HEK293 (cell line): ENCODE data around the gene DPY19L3.

ENCODE experiments used
- CTCF ChIA-PET: fragments of 350-600 bp; formaldehyde crosslinking; extraction: SDS; loops from one replicate; lab custom pipeline; 2021; ENCODE audit warnings: antibody characterized with exemption; lab: Yijun Ruan, JAX
- POLR2A ChIA-PET: fragments of 300-600 bp; formaldehyde crosslinking; extraction: SDS; loops from one replicate; lab custom pipeline; 2020; ENCODE audit warnings: antibody characterized with exemption, inconsistent platforms; lab: Yijun Ruan, JAX
- H3K27ac ChIP-seq: fragments of 200-500 bp; sonication (Bioruptor generic); 2 replicates; pipeline ENCODE4 v1.5.1; 2014; ENCODE audit warnings: low read depth, low read length, control low read depth, inconsistent platforms; ENCODE audit errors: extremely low read depth
- H3K36me3 ChIP-seq, 2 experiments: fragments of 200-500 bp in 1 of 2; sonication (Bioruptor generic) in 1 of 2; 1 replicate in 1 of 2; 2 replicates in 1 of 2; pipeline ENCODE4 v1.5.1; 2014 to 2017; ENCODE audit warnings: inconsistent platforms in 2 of 2, low read length in 2 of 2; ENCODE audit not compliant: control insufficient read depth in 2 of 2, insufficient read depth in 1 of 2
- H3K4me1 ChIP-seq: fragments of 200-500 bp; sonication (Bioruptor generic); 2 replicates; pipeline ENCODE4 v1.5.1; 2014; ENCODE audit warnings: mild to moderate bottlenecking, low read length, inconsistent platforms; ENCODE audit not compliant: control insufficient read depth, insufficient read depth
- H3K4me3 ChIP-seq: 2 replicates; pipeline ENCODE4 v1.5.1; 2011; ENCODE audit warnings: low read depth, mild to moderate bottlenecking, control low read depth, low read length, moderate library complexity
- H3K9me3 ChIP-seq: fragments of 200-500 bp; sonication (Bioruptor generic); 2 replicates; pipeline ENCODE4 v1.5.1; 2014; ENCODE audit warnings: low read depth, low read length, inconsistent platforms; ENCODE audit not compliant: control insufficient read depth, insufficient read depth
- ELK4 ChIP-seq: IDR thresholded peaks from 2 replicates; pipeline ENCODE4 v1.6.1; 2011; ENCODE audit warnings: mild to moderate bottlenecking, low read depth, low read length, borderline replicate concordance
- INSM2 ChIP-seq: fragments of 450-650 bp; formaldehyde crosslinking; IDR thresholded peaks from 2 replicates; pipeline ENCODE4 v1.5.1; 2016; ENCODE audit warnings: missing biosample characterization, missing genetic modification characterization
- ZBTB26 ChIP-seq: fragments of 450-650 bp; formaldehyde crosslinking; optimal IDR thresholded peaks from 2 replicates; pipeline ENCODE3; 2016; ENCODE audit warnings: missing biosample characterization, mild to moderate bottlenecking, missing genetic modification characterization
- ZBTB49 ChIP-seq: fragments of 450-650 bp; formaldehyde crosslinking; IDR thresholded peaks from 2 replicates; pipeline ENCODE4 v1.5.1; 2016; ENCODE audit warnings: missing biosample characterization, missing genetic modification characterization, low read depth
- ZNF23 ChIP-seq: fragments of 450-650 bp; formaldehyde crosslinking; IDR thresholded peaks from 2 replicates; pipeline ENCODE4 v1.5.1; 2016; ENCODE audit warnings: missing biosample characterization, missing genetic modification characterization, borderline replicate concordance
- ZNF433 ChIP-seq: fragments of 450-650 bp; formaldehyde crosslinking; IDR thresholded peaks from 2 replicates; pipeline ENCODE4 v1.5.1; 2016; ENCODE audit warnings: missing biosample characterization, missing genetic modification characterization, low read depth
- ZNF530 ChIP-seq: fragments of 450-650 bp; formaldehyde crosslinking; IDR thresholded peaks from 2 replicates; pipeline ENCODE4 v1.5.1; 2016; ENCODE audit warnings: low read depth, missing biosample characterization, missing genetic modification characterization
- ZNF560 ChIP-seq: fragments of 450-650 bp; formaldehyde crosslinking; IDR thresholded peaks from 2 replicates; pipeline ENCODE4 v1.5.1; 2017; ENCODE audit warnings: missing biosample characterization, missing genetic modification characterization, borderline replicate concordance
- ZNF585B ChIP-seq: fragments of 450-650 bp; formaldehyde crosslinking; IDR thresholded peaks from 2 replicates; pipeline ENCODE4 v1.5.1; 2016; ENCODE audit warnings: missing biosample characterization, missing genetic modification characterization
- ZNF600 ChIP-seq: fragments of 450-650 bp; formaldehyde crosslinking; IDR thresholded peaks from 2 replicates; pipeline ENCODE4 v1.5.1; 2016; ENCODE audit warnings: missing biosample characterization, missing genetic modification characterization
- ZNF623 ChIP-seq: fragments of 450-650 bp; formaldehyde crosslinking; IDR thresholded peaks from 2 replicates; pipeline ENCODE4 v1.5.1; 2016; ENCODE audit warnings: missing biosample characterization, missing genetic modification characterization
- ZNF776 ChIP-seq: fragments of 450-650 bp; formaldehyde crosslinking; IDR thresholded peaks from 2 replicates; pipeline ENCODE4 v1.5.0; 2017; ENCODE audit warnings: missing biosample characterization, missing genetic modification characterization, borderline replicate concordance
- ZNF837 ChIP-seq: fragments of 450-650 bp; formaldehyde crosslinking; IDR thresholded peaks from 2 replicates; pipeline ENCODE4 v1.5.1; 2016; ENCODE audit warnings: missing biosample characterization, missing genetic modification characterization
- ZSCAN5A ChIP-seq: fragments of 450-650 bp; formaldehyde crosslinking; IDR thresholded peaks from 2 replicates; pipeline ENCODE4 v1.5.1; 2016; ENCODE audit warnings: missing biosample characterization, missing genetic modification characterization

The DPY19L3 gene

GRCh38 chr19:32458500-32459123 is 53.0 kb downstream of the DPY19L3 start:
- peaks cover 32 to 85% of the 10 kb centered on the region in 2 experiments for H3K36me3 ChIP-seq
- ChIA-PET POLR2A (no interaction called here), CTCF (interaction anchor here (0.7 kb wide), 1 partner anchor 9 kb away, joined by 4 read pairs; no protein-coding TSS in a partner anchor)
- H3K4me1 ChIP-seq: no peaks in the 10 kb centered on the region
- H3K27ac ChIP-seq: no peak overlapping the region
- H3K4me3 ChIP-seq: no peak overlapping the region
- TF ChIP-seq ZNF600 (tag by site-specific recombination): no peak
- no peak for TF ChIP-seq INSM2
- no peak for TF ChIP-seq ZNF433 (tag by site-specific recombination)
- TF ChIP-seq ZNF623 (tag by site-specific recombination): no peak
- TF ChIP-seq ZNF776 (tag by site-specific recombination): no peak
- H3K9me3 ChIP-seq: no peaks in the 10 kb centered on the region

GRCh38 chr19:32459204-32459865 is 53.8 kb downstream of the DPY19L3 start:
- H3K4me1 ChIP-seq: no peaks in the 10 kb centered on the region
- TF ChIP-seq ZNF23: no peak
- TF ChIP-seq ZSCAN5A: no peak
- TF ChIP-seq ZBTB26: no peak
- TF ChIP-seq ZNF530 (tag by site-specific recombination): no peak
- TF ChIP-seq ZNF837 (tag by site-specific recombination): no peak
- TF ChIP-seq ZNF585B (tag by site-specific recombination): no peak
- TF ChIP-seq ZNF560 (tag by site-specific recombination): no peak
- no peak for TF ChIP-seq ELK4
- no peak for TF ChIP-seq ZBTB49 (tag by site-specific recombination)
- H3K36me3 ChIP-seq: peaks cover 32 to 85% of the 10 kb centered on the region in 2 experiments
- no peak overlapping the region for H3K27ac ChIP-seq
- CTCF ChIA-PET: interaction anchor here (0.7 kb wide), 1 partner anchor 9 kb away, joined by 4 read pairs; no protein-coding TSS in a partner anchor
- no peak overlapping the region for H3K4me3 ChIP-seq
- POLR2A ChIA-PET: no interaction called here
- no peaks in the 10 kb centered on the region for H3K9me3 ChIP-seq
